NCI-H2029 (cell line): ENCODE data around the gene CCDC3.
"Not testable (repeated sequence)": the region's sequence is repeated elsewhere in the genome, so short reads cannot be mapped to it uniquely, and the experiment has no call there.

ENCODE experiments used
- DNase-seq: peaks from one replicate; lab custom pipeline; 2025; lab: John Stamatoyannopoulos, UW

CCDC3 gene

DNA sequence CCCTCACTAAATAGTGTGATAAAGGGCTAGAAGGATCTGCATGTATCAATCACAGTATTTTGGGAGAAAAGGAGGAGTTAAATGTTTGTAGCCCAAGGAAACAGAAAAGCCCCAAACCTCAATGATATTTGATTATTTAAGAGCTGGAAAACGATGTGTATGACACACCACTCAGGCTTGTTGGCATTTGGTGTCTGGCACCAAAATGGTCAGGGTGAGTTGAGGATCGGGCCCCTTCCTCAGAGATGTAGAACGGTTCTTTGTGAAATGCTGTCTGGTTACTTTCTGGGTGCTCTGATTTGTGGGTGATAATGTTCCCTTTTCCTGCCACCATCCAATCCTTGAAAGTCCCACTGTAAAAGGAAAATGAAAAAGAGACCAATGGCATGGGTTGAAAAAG lies 113.7 kb downstream of the CCDC3 start:
- no peak for DNase-seq

DNA sequence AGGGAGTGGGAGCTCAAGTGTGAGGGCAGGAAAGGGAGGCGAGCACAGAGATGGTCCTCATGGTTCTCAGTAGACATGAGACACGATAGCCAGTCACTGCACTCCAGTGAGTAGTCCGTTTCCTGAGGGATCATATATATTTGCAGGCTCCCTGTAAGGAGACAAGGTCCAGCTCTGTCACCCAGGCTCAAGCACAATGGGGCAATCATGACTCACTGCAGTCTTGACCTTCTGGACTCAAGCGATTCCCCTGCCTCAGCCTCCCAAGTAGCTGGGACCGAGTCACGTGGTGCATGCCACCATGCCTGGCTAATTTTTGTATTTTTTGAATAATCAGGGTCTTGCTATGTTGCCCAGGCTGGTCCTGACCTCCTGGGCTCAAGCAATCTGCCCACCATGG lies 116.7 kb downstream of the CCDC3 start:
- DNase-seq, result no peak

DNA sequence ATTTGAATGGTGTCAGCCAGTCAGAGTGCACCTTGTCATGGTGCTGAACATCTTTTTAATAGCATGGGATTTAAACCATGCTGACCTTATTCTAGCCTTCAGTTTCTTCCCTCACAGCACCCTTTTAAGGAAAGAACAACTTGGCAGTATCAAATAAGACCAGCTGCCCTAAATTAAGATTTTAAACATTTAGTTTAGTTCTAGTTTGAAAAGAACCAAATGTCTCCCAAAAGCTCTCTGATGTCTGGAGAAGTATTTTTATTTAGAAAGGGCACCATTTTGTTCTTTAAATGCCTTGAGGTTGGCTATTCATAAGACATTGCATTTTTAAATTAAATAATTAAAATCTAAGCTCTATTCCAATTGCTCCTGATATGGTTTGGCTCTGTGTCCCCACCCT lies 121.1 kb downstream of the CCDC3 start:
- DNase-seq, result no peak

DNA sequence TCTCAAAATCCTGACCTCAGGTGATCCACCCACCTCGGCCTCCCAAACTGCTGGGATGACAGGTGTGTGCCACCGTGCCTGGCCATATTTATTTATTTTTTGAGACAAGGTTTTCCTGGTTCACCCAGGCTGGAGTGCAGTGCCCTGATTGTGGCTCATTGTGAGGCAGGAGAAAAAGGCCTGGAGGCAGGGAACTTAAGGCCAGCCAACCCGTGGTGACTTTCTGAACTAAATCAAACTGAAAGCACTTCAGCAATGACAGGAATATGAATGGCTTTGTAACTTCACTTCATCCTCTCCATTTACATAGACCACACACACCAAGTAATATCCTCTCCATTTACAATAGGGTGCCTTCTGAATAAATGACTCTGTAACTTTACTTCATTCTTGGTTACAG lies 124.4 kb downstream of the CCDC3 start:
- no peak for DNase-seq

DNA sequence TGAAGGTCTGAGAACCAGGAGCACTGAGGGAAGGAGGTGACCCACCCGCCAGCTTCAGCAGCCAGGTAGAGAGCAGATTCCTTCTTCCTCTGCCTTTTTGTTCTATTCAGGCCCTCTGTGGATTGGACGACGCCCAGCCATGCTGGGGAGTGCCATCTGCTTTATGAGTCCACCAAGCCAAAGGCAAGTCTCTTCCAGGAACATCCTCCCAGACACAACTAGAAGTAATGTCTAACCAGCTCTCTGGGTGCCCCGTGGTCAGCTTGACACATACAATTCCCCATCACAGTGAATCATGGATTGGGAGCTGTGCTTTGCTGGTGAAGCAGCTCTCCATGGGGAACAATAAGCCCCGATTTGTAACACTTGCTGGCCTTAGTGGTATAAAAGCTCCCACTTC lies 125.2 kb downstream of the CCDC3 start:
- no peak for DNase-seq

DNA sequence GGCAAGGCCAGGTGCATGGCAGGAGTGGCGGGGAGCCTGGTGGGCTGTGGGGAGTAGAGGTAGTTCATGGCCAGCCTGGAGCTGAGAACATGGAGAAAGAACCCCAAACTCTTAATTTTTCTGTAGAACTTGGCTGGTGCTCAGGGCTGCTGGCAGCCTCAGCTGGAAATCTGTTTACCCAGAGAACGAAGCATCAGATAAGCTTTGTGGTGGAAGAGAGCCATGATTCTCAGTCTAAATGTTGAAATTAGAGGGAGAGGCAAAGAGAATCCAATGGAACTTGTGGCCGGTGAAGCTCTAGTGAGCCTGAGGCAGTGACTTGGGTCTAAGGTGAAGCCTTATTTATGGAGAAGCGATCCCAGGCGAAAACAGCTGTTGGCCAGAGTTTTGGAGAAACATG lies 126.4 kb downstream of the CCDC3 start:
- DNase-seq, result no peak

DNA sequence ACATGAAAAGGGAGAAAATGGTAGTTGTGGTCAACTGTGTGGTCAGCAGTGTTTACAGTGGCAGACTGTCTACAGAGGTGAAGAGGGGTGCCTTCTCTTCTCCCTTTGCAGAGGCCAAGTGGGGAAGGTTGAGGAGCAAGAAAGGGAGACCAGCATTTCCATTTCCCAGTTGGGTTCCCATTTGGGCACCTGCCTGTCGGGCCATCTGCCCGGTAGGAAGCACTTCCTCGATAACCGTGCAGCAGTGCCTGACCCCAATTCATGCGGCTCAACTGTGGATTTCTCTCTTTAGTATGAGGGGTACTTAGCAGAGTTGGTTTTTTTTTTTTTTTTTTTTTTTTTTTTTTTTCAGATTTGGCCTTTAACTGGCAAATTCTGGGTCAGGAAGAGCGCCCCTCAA lies 127.0 kb downstream of the CCDC3 start:
- no peak for DNase-seq

DNA sequence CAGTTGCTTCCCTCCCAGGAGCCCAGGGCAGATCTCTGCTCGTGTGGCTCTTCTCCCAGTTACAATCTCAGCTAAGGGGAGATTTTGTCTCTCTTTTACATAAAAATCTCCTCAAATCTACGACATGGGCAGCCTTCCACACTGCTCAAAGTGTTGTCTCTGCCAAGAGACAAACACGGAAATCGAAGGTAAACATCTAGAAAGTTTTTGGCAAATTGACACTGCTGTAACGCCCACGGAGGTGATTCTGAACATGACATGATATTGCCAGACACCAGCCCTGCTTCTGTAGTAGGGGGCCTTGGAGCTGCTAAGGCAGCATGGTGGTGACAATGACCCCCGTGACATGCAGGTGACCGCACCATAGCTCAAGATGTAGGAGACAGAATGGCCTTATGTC lies 128.3 kb downstream of the CCDC3 start:
- no peak for DNase-seq

DNA sequence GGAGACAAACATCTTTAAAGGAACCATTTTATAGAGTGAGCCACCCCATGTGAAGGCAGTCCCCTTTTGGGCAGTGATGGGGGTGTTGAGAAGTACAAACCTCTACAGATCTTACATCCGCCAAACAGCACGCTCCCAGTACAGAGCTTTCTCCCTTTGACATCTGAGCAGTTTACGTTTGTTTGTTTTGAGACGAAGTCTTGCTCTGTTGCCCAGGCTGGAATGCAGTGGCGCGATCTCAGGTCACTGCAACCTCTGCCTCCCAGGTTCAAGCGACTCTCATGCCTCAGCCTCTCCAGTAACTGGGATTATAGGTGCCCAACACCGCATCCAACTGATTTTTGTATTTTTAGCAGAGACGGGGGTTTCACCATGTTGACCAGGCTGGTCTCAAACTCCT lies 128.9 kb downstream of the CCDC3 start:
- no peak for DNase-seq

DNA sequence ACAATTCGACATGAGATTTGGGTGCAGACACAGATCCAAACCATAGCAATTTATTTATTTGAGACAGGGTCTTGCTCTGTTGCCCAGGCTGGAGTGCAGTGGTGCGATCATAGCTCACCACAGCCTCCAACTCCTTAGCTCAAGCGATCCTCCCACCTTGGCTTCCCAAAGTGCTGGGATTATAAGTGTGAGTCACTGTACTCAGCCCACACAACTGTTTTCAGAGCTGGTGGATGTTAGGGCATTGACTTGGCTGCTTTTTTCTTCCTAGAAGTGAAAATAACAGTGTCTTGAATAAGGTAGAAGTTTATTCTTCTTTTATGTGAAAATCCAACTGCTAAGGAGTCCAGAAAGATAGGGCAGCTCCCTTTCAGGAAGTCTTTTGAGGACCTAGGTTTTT lies 132.1 kb downstream of the CCDC3 start:
- DNase-seq, result no peak

DNA sequence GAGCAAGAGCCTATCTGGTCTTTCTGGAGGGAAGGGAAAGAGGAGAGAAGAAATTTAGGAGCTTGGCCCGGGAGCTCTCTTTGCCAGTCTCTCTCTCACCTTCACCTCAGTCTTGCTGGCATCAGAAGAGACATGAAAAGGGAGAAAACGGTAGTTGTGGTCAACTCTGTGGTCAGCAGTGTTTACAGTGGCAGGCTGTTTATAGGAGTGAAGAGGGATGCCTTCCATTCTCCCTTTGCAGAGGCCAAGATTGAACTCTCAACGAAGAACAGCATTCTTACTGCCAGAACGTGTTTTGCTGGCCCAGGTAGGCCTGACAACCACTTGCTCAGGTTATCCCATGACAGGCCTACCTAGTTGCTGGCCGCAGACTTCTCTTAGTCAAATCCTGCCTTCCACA lies 133.3 kb downstream of the CCDC3 start:
- no peak for DNase-seq

DNA sequence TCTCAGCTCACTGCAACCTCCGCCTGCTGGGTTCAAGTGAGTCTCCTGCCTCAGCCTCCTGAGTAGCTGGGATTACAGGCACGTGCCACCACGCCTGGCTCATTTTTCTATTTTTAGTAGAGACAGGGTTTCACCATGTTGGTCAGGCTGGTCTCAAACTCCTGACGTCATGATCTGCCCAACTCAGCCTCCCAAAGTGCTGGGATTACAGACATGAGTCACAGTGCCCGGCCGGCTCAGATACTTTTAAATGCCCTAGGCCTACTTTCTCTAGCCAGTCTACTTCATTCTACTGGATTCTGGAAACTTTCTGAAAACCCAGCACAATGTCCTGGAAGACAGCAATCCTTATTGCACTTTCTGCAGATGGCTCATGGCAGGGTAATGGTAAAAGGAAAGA lies 136.0 kb downstream of the CCDC3 start:
- DNase-seq, result not testable (repeated sequence)

DNA sequence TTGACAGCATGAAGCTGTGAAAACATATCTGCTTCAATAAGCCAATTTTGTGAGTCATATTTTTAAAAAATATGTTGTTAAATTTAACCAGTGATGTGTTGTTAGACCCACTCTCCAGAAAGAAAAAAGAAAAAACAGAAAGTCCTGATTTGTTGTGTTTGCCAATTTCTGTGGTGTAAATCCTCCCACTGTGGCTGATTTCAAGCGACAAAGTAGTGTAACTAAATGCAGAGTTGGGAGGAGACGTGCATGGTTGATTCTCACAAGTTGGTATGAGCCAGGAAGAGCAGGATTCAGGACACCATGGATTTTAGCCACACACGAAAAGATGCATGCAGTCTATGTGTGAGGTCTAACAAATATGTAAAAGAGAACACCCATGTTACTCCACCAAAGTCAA lies 139.1 kb downstream of the CCDC3 start:
- DNase-seq, result no peak

DNA sequence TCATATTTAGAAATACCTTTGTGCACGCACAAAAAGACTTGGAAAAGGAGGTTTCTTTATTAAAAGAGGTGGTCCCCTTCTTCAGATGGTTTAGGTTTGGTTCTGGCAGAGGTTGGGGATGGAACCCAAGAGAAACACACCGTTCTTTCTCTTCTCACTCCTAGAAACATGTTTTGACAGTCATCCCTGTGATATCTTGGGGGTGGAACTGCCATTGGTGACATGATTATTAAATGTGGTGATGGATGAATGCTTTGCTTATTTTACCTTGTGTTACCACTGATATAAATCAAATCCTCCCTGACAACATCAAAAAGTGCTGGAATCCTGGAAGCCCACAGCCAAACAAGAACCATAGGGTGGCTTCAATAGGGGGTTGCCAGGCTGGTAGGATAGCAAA lies 146.5 kb downstream of the CCDC3 start:
- DNase-seq, result no peak

DNA sequence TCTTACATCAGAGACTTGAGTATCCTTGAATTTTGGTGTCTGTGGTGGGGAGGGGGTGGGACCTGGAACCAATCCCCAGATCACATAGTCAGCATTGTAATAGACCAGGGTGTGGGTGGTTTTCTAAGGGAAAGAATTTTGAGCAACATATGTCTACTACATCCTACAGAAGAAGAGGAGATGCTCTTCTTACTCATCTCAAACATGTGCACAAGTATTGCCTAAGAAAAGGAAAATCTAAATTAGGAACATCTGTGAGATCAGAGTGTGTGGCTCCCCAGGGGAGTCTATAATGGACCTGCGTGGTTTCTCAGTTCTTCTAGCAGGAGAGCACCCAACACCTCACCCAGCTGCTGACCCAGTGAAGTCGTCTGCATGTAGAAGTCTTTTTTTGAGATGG lies 148.8 kb downstream of the CCDC3 start:
- DNase-seq, result no peak

DNA sequence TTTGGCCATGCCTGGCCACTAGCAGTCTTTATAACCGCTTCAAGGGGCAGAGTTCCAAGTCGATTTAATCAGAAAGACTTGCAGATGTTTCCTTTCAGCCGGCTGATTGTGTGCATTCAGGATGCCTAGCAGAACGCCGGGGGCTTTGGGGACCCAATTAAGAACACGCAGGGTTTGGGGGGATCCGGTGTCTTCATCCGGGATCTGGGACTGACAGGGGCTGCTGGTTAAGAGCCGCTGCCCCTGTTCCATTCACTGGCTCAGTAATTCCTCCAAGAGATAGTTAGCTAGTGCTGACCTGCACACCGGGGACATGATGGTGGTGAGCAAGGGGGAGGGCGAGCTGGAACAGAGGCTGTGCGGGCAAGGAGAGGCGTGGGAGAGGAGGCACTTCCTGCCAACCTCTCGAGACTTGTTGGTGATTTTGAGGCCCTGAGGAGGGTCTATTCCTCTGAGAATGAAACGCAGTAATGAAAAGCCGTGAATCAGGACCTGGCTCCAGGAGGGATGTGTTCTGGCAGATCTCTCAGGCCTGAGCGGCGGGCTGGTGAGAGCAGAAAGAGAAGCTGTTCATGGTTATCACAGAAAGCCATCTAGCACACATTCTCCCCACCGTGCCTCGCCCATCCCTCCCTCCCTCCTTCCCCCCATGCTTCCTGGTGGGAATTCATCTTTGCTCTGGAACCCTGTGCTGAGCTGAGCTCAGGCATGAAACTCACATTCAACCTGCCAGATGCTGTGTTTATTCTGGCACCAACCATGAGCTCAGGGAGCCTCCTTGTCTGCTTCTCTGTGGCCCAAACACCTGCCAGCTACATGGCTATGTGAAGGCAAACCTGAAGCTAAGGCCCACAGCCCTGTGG lies 152.0 kb downstream of the CCDC3 start:
- DNase-seq, result peak; percentile 70

DNA sequence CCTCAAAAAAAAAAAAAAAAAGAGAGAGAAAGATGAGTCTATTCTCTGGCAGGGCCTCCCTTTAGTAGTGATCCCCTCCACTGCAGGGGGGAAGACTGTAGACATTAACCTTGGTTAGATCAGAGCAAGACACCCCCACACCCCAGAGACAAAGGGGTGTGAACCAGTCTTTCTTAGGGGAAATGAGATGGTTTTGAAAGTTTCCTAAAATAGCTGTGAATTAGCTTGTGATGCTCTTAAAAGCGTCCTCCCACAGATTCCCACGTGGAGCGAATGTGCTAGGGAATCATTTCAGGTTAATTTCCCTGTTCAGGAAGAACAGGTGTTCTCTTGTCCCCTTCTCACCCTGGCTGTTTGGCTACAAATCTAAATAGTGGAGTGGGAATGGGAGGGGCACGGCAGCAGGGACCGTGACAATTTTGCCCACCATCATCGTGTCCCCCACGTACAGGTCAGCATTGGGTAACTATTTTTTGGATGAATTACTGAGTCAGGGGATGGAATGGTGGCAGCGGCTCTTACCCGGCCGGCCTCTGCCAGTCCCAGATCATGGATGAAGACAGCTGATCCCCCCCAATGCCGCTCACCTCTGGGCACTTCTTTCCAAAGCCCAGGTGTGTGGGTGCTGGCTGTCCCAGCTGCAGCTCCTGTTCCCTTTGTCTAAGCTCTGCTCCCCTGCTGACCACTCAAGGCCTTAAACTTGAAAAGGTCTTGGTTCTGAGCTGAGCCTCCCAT lies 152.9 kb downstream of the CCDC3 start:
- DNase-seq, result no peak

DNA sequence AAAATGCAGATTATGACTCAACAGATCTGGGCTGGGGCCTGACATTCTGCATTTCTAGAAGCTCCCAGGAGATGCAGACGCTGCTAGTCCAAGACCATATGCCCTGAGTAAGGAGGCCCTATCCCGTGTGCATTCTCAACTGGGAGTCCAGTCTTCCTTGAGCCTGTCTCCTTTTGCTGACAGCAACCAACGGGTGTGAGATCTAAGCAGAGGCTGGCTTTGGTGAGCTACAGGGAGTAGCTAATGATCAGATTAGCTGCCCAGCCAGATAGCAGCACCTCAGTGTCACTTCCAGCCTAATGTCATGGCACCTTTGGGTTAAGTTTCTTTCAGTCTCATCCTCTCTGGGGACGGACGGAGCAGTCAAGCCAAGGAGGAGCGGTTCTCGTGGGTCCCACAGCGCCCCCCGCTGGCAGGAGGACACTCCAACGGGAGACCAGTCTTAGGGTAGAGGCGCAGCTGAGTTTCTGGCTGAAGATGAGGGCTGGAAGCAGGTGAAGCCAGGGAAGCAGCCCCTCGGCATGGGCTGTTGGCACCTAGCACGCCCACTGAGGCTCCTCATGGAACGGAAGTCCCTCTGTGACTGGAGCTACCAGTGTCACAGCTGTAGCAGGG lies 154.0 kb downstream of the CCDC3 start:
- DNase-seq, result no peak

DNA sequence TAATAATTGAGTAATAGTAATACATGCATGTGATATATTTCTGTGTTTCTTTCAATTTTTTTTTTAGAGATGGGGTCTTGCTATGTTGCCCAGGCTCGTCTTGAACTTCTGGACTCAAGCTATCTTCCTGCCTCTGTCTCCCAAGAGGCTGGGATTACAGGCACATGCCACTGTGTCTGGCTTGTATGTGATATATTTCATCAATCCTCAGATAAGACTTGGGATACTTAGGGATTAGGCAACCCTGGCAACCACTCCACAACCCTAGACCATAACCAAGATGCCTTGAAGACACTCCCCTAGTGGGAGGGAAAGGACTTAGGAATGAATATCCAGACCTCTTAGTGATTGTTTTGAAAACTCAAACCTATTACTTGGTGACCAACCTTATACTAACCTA lies 154.8 kb downstream of the CCDC3 start:
- DNase-seq, result no peak
